D341Med (cell line): ENCODE measurements around the gene UBASH3B.

Experiments
- DNase-seq: peaks from one replicate; pipeline ENCODE4 v3.0.0; 2012; ENCODE audit warnings: low spot score

UBASH3B gene

DNA sequence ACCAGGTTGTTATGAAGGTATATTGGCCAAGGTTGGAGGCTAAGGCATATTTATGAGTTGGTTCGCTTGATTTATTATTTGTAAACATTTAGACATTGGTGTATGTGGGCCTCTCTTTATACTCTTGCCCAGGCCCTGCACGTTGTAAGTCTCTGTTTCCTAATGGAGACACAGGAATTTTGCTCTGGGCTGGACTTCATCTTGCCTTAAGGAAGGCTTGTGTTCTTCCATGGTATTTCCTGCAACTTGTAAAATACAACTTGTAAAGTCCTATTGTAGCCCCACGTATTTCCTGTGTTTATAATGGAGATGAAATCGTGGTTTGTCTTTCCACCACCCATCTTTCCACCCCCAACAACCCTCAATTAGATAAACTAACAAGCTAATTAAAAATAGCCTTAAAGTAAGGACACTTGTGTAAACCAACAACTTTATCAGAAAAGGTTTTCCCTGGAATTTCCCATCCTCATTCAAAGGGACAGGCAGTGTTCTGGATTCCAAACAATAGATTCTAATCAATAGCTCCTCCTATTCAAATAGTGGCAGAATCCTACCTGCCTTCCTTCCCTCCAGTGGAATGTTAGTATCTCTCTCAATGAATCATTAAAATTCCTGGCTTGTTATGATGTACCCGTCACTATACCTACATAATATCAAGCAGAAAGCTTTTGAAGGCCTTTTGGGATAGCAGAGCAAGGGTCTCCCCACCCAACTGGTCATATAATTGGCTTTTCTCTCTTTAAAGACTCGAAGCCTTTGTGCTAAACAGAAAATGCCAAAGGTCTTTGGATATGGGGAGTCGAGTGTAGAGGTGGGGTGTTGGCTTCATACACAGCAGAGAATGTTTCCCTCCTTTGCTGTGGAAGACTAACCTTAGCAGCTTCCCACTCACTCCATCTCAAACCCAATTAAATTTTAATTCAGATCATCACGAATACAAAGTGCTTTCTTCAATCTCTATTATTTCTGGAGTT lies 77.1 kb downstream of the UBASH3B start:
- DNase-seq = no peak

GRCh38 chr11:122733318-122733717 lies 77.8 kb downstream of the UBASH3B start:
- no peak for DNase-seq

GRCh38 chr11:122734848-122735496 lies 79.5 kb downstream of the UBASH3B start:
- DNase-seq = no peak

- no peak for DNase-seq
Measured at GRCh38 chr11:122737951-122738693, 82.6 kb downstream of the UBASH3B start.

GRCh38 chr11:122741613-122742300 lies 86.2 kb downstream of the UBASH3B start:
- no peak for DNase-seq

DNA sequence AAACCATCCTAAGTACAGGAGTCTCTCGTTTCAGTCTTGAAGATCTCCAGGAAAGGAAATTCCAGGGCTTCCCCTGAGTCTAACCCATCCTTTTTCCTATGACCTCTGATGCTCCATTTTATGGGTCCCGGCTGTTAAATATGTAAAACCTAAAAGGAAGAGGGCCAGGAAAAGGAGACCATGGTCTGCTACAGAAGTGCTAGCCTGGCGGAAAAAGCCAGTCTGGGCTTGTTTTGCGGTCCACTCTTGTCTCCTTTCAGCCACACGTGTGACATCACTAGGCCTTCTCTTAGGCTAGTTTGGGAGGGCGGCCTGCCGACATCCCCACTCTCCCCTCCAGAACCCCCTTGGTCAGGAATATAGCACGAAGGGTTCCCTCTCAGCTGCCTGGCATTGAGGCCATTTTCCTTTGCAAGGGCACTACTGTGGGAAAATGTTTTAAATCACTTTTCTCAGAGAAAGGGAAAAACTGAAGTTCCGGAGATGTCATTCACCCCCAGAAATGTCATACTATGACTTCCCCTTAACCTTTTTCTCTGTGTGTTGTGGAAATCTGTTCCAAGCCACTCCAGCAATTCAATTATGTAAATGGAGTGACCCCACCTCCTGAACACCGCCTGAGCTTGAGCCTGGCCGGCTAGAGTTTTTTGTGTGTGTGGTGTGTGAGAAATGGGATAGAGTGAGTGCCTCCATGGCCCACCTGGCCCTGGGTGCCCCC lies 86.9 kb downstream of the UBASH3B start:
- DNase-seq = no peak

- no peak for DNase-seq
Measured at GRCh38 chr11:122743097-122743741, 87.7 kb downstream of the UBASH3B start.

GRCh38 chr11:122743949-122744348 lies 88.4 kb downstream of the UBASH3B start:
- DNase-seq = no peak

DNA sequence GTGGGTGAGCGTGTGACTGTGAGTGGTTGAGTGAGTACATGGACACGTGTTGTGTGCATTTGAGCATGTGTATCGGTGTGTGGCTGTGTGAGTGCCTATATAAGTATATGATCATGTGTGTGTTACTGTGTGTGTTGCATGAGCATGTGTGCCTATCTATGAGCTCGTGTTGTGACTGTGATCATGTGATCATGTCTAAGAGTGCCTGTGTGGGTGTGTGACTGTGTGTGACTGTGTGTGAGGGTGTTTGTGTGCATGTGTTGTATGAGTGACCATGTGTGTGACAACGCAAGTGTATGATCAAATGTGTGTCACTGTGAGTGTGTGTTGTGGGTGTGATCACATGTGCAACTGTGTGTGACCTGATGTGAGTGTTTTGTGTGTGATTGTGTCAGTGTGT lies 88.8 kb downstream of the UBASH3B start:
- DNase-seq = no peak

- no peak for DNase-seq
Measured at GRCh38 chr11:122745111-122745510, 89.6 kb downstream of the UBASH3B start.

GRCh38 chr11:122746050-122746478 lies 90.5 kb downstream of the UBASH3B start:
- no peak for DNase-seq

GRCh38 chr11:122746611-122747244 lies 91.2 kb downstream of the UBASH3B start:
- no peak for DNase-seq

DNA sequence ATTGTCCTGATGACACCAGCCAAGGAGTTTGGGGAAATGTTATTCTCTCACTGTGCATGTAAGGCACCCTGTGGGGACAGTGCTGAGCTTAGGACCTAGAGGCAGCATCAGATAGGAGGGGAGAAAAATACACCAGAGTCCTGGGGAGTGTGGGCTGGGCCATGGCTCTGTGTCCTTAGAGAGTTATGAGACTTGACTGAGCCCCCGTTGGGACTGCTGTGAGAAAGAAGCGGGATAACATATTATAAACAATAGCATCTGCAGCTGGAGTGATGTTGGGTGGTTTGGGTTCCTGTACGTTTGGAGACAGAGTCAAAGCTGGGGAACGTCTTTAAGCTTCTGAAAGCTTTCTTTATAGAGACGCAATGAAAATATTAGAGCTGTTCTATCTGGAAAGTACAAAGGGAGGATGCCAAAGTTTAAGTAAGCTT lies 91.8 kb downstream of the UBASH3B start:
- no peak for DNase-seq

- no peak for DNase-seq
Measured at GRCh38 chr11:122749005-122749687, 93.6 kb downstream of the UBASH3B start.

GRCh38 chr11:122750049-122750448 lies 94.5 kb downstream of the UBASH3B start:
- DNase-seq = no peak

DNA sequence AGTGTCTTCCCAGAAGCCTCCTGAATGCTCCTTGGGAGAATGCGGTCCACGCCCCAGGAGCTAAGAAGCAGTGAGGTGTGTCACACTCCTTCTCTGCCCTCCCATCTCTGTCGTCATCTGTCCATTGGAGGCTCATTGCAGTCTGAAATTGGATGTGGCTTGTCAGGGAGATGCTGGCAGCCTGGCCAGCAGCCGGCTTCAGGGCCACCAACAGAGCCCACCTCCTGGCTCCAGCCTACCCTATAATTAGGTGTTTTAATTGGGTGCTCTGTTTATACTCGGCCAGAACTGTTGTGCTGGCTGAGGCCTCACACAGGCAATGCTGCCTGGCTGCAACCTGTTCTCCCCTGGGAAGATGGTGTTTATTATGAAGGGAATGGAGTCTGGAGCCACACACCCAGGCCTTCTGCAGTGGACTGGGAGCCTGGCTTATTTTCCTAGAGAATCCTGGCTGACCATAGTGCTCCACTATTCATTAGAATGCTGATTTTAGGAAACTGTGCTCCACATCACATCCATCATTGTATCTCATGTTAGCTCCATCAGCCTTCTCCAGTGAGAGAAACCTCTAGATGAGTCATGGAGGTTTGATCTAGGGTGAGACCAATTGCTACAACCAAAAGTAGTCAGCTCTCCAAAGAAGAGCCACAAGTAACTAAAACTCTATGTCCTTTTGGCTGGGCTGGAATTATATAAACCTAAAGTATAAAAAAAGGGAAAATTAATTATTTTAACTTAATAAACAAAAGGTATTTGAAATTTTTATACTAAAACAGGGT lies 96.0 kb downstream of the UBASH3B start:
- no peak for DNase-seq

GRCh38 chr11:122754028-122754427 lies 98.5 kb downstream of the UBASH3B start:
- no peak for DNase-seq

DNA sequence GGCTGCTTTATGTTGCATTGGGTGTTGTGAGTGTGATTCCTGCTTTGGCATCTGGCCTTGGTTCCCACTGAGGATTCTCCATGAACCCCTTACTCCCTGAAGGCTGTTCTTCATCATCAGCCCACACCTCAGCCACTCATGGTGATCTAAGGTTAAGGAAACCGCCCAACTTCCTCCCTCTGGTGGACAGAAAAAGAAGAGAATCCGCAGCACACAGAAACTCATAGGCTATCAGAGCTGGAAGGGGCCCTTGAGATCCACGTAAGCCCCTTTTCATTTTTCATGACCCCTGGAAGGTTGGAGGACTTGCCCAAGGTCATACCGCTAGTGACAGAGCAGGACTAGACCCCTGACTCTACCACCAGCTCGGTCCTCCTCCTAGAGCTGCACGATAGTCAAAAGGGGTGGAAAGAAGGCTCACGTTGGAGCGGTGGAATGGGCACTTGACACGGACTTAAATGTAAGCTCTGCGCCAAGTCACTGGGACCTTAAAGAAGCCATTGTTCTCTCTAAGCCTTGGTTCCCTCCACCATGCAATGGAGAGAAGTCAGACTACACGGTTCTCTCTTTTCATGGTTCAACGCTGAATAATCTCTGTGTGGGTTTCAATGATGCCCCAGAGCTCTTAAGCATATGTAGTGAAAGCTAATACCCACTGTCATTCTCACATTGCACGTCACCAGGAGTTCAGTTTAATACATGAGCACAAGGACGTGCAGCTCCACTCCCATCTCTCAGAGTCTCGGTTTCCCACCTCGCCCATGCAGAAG lies 99.2 kb downstream of the UBASH3B start:
- DNase-seq = no peak
